ENCODE measurements around the gene CELSR2. TPM values are rescaled to one million over a fixed set of nuclear protein-coding genes. Genes with fewer than 3 reads are reported as not detected.

The CELSR2 gene
- polyA plus RNA-seq, 3 donors, result 0.03 to 0.97 (median 0.04) TPM

DNA sequence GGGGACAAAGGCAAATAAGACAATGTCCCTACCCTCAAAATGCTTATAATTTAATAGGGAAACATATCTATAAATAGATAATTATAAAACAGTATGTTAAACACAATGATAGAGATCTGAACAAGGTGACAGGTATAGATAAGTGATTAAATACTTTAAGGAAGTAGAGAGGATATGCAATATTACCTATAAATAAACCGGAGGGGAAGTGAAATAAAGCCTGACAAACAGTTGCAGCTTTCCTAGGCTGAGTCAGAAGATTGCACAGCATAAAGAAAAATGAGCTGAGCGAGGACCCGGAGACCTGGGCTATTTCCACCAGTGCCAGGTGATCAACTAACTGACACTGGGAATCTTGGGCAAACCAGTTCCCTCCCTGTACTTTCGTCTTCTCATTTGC, 45.1 kb downstream of the CELSR2 start:
- Histone ChIP-seq H3K27ac (ENCODE audit: low read depth in 1 of 2, low read length in 2 of 2) (no peak overlapping the region), H2AFZ (ENCODE audit: insufficient read depth, low read depth, low read length, poor library complexity, severe bottlenecking) (no peak overlapping the region), H3K9ac (ENCODE audit: insufficient read depth, low read length, poor library complexity, severe bottlenecking) (peak overlapping the region; percentile 1), H4K20me1 (ENCODE audit: insufficient read depth, low read length) (no peaks in the 10 kb centered on the region), H3K79me2 (ENCODE audit: insufficient read depth, low read length) (no peaks in the 10 kb centered on the region), H3K4me2 (replicated peaks; ENCODE audit: extremely low read depth, low read length, poor library complexity, severe bottlenecking) (peak overlapping the region; percentile 54), H3K36me3 (replicated peaks in 1 of 2; ENCODE audit: control insufficient read depth in 1 of 2, insufficient read depth in 2 of 2, low read length in 2 of 2) (no peaks in the 10 kb centered on the region), H3K9me3 (replicated peaks in 1 of 2; ENCODE audit: control insufficient read depth in 1 of 2, insufficient read depth in 1 of 2, low read length in 2 of 2) (no peaks in the 10 kb centered on the region), H3K27me3 (ENCODE audit: control insufficient read depth in 2 of 2, insufficient read depth in 2 of 2, low read length in 2 of 2) (no peaks in the 10 kb centered on the region), H3K4me1 (ENCODE audit: control insufficient read depth in 1 of 2, insufficient read depth in 2 of 2, low read length in 2 of 2) (peaks cover 40 to 42% of the 10 kb centered on the region in 2 donors), H3K4me3 (replicated peaks in 1 of 3; ENCODE audit: low read depth in 2 of 3, low read length in 3 of 3) (peak overlapping the region in 1 of 3 experiments; percentile 35)
- intact Hi-C loops (cut with micrococcal nuclease), result no loop called here
- 0% methylated on average over 2 of the region's 4 CpGs for WGBS (ENCODE audit: insufficient coverage)
- peaks cover 0 to 5% (median 3%) of the 10 kb centered on the region in 3 donors for H3K27me3 Mint-ChIP-seq (ENCODE audit: low read depth in 3 of 3)
- peak overlapping the region; percentile 34 to 48 for H3K4me3 Mint-ChIP-seq
- H3K36me3 Mint-ChIP-seq, result no peaks in the 10 kb centered on the region
- peak in 2 of 3 donors; percentile 23 to 50 for DNase-seq
- TF ChIP-seq, protein P1, sequence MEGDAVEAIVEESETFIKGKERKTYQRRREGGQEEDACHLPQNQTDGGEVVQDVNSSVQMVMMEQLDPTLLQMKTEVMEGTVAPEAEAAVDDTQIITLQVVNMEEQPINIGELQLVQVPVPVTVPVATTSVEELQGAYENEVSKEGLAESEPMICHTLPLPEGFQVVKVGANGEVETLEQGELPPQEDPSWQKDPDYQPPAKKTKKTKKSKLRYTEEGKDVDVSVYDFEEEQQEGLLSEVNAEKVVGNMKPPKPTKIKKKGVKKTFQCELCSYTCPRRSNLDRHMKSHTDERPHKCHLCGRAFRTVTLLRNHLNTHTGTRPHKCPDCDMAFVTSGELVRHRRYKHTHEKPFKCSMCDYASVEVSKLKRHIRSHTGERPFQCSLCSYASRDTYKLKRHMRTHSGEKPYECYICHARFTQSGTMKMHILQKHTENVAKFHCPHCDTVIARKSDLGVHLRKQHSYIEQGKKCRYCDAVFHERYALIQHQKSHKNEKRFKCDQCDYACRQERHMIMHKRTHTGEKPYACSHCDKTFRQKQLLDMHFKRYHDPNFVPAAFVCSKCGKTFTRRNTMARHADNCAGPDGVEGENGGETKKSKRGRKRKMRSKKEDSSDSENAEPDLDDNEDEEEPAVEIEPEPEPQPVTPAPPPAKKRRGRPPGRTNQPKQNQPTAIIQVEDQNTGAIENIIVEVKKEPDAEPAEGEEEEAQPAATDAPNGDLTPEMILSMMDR (IDR thresholded peaks at IDR 0.05), result no peak
- peaks cover 0 to 2% (median 0%) of the 10 kb centered on the region in 7 donors for H3K9me3 Mint-ChIP-seq
- peak overlapping the region in 2 of 7 donors; percentile 35 to 63 for H3K27ac Mint-ChIP-seq
- peaks cover 48% of the 10 kb centered on the region for H3K4me1 Mint-ChIP-seq

DNA sequence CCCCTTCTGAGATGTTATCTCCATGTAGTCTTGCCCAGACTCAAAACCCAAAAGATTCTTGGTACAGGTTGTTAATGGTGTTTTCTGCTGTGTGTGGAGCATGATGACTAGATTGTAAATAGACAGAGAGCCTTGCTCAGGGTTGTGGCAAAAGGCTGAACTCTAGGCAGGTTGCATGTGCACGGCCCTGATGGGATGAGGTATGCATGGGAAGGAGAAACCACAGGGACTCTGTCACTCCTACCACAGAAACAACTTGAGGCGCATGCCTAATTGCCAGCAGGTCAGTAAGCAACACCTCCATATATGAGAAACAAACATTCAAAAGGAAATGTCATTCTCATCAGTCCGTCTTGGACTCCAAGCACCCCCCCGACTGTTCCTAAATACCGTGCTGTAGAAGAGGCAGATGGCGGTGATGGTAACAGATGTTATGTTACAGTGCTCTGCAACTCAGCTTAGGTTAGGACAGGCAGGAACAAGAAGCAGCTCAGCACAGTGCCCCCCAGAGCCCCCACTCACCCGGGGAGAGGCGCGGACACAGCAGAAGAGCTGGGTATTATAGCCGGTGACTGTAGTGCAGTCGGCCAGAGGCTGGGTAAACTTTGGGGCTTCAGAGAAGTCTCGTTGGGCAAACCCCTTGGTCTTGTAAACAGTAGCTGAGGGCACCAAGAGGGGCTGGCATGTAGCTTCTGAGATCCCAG, 46.5 kb downstream of the CELSR2 start:
- H3K36me3 Mint-ChIP-seq, result no peaks in the 10 kb centered on the region
- Histone ChIP-seq H3K79me2 (ENCODE audit: insufficient read depth, low read length) (no peaks in the 10 kb centered on the region), H2AFZ (ENCODE audit: insufficient read depth, low read depth, low read length, poor library complexity, severe bottlenecking) (no peak overlapping the region), H3K4me1 (ENCODE audit: control insufficient read depth in 1 of 2, insufficient read depth in 2 of 2, low read length in 2 of 2) (peaks cover 48 to 50% of the 10 kb centered on the region in 2 donors), H3K36me3 (replicated peaks in 1 of 2; ENCODE audit: control insufficient read depth in 1 of 2, insufficient read depth in 2 of 2, low read length in 2 of 2) (no peaks in the 10 kb centered on the region), H3K27me3 (ENCODE audit: control insufficient read depth in 2 of 2, insufficient read depth in 2 of 2, low read length in 2 of 2) (no peaks in the 10 kb centered on the region), H4K20me1 (ENCODE audit: insufficient read depth, low read length) (no peaks in the 10 kb centered on the region), H3K4me3 (replicated peaks in 1 of 3; ENCODE audit: low read depth in 2 of 3, low read length in 3 of 3) (no peak overlapping the region), H3K9ac (ENCODE audit: insufficient read depth, low read length, poor library complexity, severe bottlenecking) (no peak overlapping the region), H3K27ac (ENCODE audit: low read depth in 1 of 2, low read length in 2 of 2) (no peak overlapping the region), H3K4me2 (replicated peaks; ENCODE audit: extremely low read depth, low read length, poor library complexity, severe bottlenecking) (no peak overlapping the region), H3K9me3 (replicated peaks in 1 of 2; ENCODE audit: control insufficient read depth in 1 of 2, insufficient read depth in 1 of 2, low read length in 2 of 2) (no peaks in the 10 kb centered on the region)
- H3K4me1 Mint-ChIP-seq, result peaks cover 57% of the 10 kb centered on the region
- H3K9me3 Mint-ChIP-seq, result peaks cover 0 to 2% (median 0%) of the 10 kb centered on the region in 7 donors
- no peak overlapping the region for H3K27ac Mint-ChIP-seq
- 100% methylated on average over 7 of the region's 12 CpGs for WGBS (ENCODE audit: insufficient coverage)
- intact Hi-C loops (cut with micrococcal nuclease), result no loop called here
- no peak for DNase-seq
- TF ChIP-seq, protein P1 (IDR thresholded peaks at IDR 0.05), result no peak
- peaks cover 2 to 10% (median 5%) of the 10 kb centered on the region in 3 donors for H3K27me3 Mint-ChIP-seq (ENCODE audit: low read depth in 3 of 3)
- no peak overlapping the region for H3K4me3 Mint-ChIP-seq

Measured in CD14-positive monocyte (primary cell).